ENCODE measurements around the gene TSPAN4. TPM values are rescaled to one million over a fixed set of nuclear protein-coding genes. Genes with fewer than 3 reads are reported as not detected.

Gene TSPAN4
- total and polyA plus RNA-seq, 9 of the 15 experiments (the other 6 are each of a cell fraction or from before 2014, with no cell fraction given), result 0.07 to 31.0 (median 15.7) TPM

DNA sequence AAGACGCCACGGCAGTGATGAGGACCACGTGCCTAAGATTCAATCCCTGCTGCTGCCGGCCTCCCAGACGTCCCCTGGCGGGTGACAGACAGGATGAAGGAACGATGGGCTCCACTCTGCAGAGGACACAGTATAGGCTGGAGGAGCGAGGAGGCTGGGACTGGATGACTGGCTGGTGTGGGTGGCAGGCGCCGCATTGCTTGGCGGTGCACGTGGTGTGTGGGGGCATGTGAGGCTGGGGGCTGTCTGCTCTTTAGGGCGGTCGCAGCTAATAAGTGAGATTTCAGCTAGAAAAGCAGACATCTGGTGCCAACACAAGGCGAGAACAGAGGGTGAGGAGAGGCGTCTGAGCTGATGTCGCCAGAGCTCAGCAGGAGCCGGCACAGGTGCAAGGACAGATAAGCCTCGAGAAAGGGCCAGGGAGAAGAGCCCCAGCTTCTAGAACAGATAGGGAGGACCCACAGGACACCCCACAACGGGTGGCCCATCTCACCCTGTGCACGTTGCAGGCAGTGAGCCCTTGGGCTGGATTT is 33.2 kb downstream of the TSPAN4 start (continued):
- TF ChIP-seq, protein P1, sequence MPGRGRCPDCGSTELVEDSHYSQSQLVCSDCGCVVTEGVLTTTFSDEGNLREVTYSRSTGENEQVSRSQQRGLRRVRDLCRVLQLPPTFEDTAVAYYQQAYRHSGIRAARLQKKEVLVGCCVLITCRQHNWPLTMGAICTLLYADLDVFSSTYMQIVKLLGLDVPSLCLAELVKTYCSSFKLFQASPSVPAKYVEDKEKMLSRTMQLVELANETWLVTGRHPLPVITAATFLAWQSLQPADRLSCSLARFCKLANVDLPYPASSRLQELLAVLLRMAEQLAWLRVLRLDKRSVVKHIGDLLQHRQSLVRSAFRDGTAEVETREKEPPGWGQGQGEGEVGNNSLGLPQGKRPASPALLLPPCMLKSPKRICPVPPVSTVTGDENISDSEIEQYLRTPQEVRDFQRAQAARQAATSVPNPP (IDR thresholded peaks at IDR 0.05; ENCODE audit: borderline replicate concordance, insufficient read depth, insufficient read length), result no peak
- peak; percentile 94 for TF ChIP-seq TEAD4 (IDR thresholded peaks at IDR 0.05; ENCODE audit: low read length)
- TF ChIP-seq TEAD4 (CRISPR knock-in tag; IDR thresholded peaks at IDR 0.05; ENCODE audit: borderline replicate concordance), result no peak
- no peak for TF ChIP-seq NCOA4 (IDR thresholded peaks at IDR 0.05; ENCODE audit: partially characterized antibody)
- no peak for TF ChIP-seq POLR2AphosphoS2 (IDR thresholded peaks at IDR 0.05; ENCODE audit: low read length)
- TF ChIP-seq PTRF (tag; IDR thresholded peaks at IDR 0.05), result no peak
- no peak for TF ChIP-seq NR1H2 (CRISPR knock-in tag; IDR thresholded peaks at IDR 0.05)
- no peak for TF ChIP-seq ZBTB1 (CRISPR knock-in tag; IDR thresholded peaks at IDR 0.05; ENCODE audit: borderline replicate concordance, low read depth)
- no peak for TF ChIP-seq ZNF431 (CRISPR knock-in tag; IDR thresholded peaks at IDR 0.05)
- TF ChIP-seq TAF1 (IDR thresholded peaks at IDR 0.05; ENCODE audit: control insufficient read depth, extremely low read depth, insufficient read depth, low read length, severe bottlenecking), result no peak
- no peak for TF ChIP-seq ZNF445 (CRISPR knock-in tag; IDR thresholded peaks at IDR 0.05; ENCODE audit: low read depth)
- TF ChIP-seq ETV1 (tag; conservative IDR thresholded peaks at IDR 0.05; ENCODE audit: low read depth), result no peak
- TF ChIP-seq SNIP1 (IDR thresholded peaks at IDR 0.05; ENCODE audit: low read depth), result no peak
- TF ChIP-seq, protein P2, sequence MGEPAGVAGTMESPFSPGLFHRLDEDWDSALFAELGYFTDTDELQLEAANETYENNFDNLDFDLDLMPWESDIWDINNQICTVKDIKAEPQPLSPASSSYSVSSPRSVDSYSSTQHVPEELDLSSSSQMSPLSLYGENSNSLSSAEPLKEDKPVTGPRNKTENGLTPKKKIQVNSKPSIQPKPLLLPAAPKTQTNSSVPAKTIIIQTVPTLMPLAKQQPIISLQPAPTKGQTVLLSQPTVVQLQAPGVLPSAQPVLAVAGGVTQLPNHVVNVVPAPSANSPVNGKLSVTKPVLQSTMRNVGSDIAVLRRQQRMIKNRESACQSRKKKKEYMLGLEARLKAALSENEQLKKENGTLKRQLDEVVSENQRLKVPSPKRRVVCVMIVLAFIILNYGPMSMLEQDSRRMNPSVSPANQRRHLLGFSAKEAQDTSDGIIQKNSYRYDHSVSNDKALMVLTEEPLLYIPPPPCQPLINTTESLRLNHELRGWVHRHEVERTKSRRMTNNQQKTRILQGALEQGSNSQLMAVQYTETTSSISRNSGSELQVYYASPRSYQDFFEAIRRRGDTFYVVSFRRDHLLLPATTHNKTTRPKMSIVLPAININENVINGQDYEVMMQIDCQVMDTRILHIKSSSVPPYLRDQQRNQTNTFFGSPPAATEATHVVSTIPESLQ (CRISPR knock-in tag; IDR thresholded peaks at IDR 0.05), result no peak
- no peak for TF ChIP-seq SMARCA5 (IDR thresholded peaks at IDR 0.05)
- TF ChIP-seq, protein P3, sequence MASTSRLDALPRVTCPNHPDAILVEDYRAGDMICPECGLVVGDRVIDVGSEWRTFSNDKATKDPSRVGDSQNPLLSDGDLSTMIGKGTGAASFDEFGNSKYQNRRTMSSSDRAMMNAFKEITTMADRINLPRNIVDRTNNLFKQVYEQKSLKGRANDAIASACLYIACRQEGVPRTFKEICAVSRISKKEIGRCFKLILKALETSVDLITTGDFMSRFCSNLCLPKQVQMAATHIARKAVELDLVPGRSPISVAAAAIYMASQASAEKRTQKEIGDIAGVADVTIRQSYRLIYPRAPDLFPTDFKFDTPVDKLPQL (IDR thresholded peaks at IDR 0.05; ENCODE audit: extremely low read depth, insufficient read length), result no peak
- TF ChIP-seq, protein P4, sequence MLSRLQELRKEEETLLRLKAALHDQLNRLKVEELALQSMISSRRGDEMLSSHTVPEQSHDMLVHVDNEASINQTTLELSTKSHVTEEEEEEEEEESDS (CRISPR knock-in tag; IDR thresholded peaks at IDR 0.05), result no peak
- TF ChIP-seq ZBTB8A (IDR thresholded peaks at IDR 0.05; ENCODE audit: partially characterized antibody), result no peak
- TF ChIP-seq, protein P5, sequence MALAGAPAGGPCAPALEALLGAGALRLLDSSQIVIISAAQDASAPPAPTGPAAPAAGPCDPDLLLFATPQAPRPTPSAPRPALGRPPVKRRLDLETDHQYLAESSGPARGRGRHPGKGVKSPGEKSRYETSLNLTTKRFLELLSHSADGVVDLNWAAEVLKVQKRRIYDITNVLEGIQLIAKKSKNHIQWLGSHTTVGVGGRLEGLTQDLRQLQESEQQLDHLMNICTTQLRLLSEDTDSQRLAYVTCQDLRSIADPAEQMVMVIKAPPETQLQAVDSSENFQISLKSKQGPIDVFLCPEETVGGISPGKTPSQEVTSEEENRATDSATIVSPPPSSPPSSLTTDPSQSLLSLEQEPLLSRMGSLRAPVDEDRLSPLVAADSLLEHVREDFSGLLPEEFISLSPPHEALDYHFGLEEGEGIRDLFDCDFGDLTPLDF (CRISPR knock-in tag; IDR thresholded peaks at IDR 0.05), result no peak
- no peak for TF ChIP-seq SAP30 (IDR thresholded peaks at IDR 0.05; ENCODE audit: borderline replicate concordance, insufficient read depth, low read depth, low read length, poor library complexity, severe bottlenecking)
- no peak for TF ChIP-seq GTF2A2 (tag; IDR thresholded peaks at IDR 0.05)
- TF ChIP-seq FOXA1 (IDR thresholded peaks at IDR 0.05; ENCODE audit: borderline replicate concordance), result no peak
- TF ChIP-seq EZH2 (IDR thresholded peaks at IDR 0.05; ENCODE audit: borderline replicate concordance, low read depth, low read length), result no peak
- TF ChIP-seq ZBED1 (IDR thresholded peaks at IDR 0.05), result no peak
- no peak for TF ChIP-seq PURB (CRISPR knock-in tag; IDR thresholded peaks at IDR 0.05; ENCODE audit: low read depth)

Measured in K562 (cell line).